HL-60 (cell line): Measurements from ENCODE around the gene ZIK1.

Experiments
- CTCF ChIP-seq: IDR thresholded peaks from one replicate; pipeline ENCODE4 v1.5.1; 2011; ENCODE audit warnings: low read length, control low read depth, inconsistent platforms; ENCODE audit not compliant: insufficient read depth
- REST ChIP-seq: IDR thresholded peaks from 2 replicates; pipeline ENCODE4 v1.6.1; 2012; ENCODE audit warnings: low read depth; ENCODE audit not compliant: insufficient replicate concordance

- TF ChIP-seq CTCF (no peak), REST (no peak)
Measured at GRCh38 chr19:57620673-57621348, 36.9 kb downstream of the ZIK1 start.
